GM18508 (cell line): ENCODE measurements around the gene PWP2.
"Not testable (repeated sequence)": the region's sequence is repeated elsewhere in the genome, so short reads cannot be mapped to it uniquely, and the experiment has no call there.

ENCODE experiments used
- ATAC-seq: cut with Tn5 transposase; IDR thresholded peaks from one replicate; pipeline ENCODE4 v1.9.1; 2021; ENCODE audit warnings: moderate number of reproducible peaks; ENCODE audit not compliant: insufficient read depth, unreplicated experiment

The PWP2 gene

GRCh38 chr21:44159349-44160297 is 52.4 kb downstream of the PWP2 start:
- not testable (repeated sequence) for ATAC-seq

- not testable (repeated sequence) for ATAC-seq
Measured at GRCh38 chr21:44160298-44160672, 53.1 kb downstream of the PWP2 start.

GRCh38 chr21:44160821-44161220 is 53.6 kb downstream of the PWP2 start:
- not testable (repeated sequence) for ATAC-seq

- not testable (repeated sequence) for ATAC-seq
Measured at GRCh38 chr21:44163167-44163653, 56.0 kb downstream of the PWP2 start.

- ATAC-seq: not testable (repeated sequence)
Measured at GRCh38 chr21:44165933-44166332, 58.7 kb downstream of the PWP2 start.

- not testable (repeated sequence) for ATAC-seq
Measured at GRCh38 chr21:44167527-44167926, 60.3 kb downstream of the PWP2 start.

- not testable (repeated sequence) for ATAC-seq
Measured at GRCh38 chr21:44170326-44170725, 63.1 kb downstream of the PWP2 start.

- ATAC-seq: not testable (repeated sequence)
Measured at GRCh38 chr21:44170863-44171262, 63.7 kb downstream of the PWP2 start.

GRCh38 chr21:44171962-44172572 is 64.9 kb downstream of the PWP2 start:
- not testable (repeated sequence) for ATAC-seq

- not testable (repeated sequence) for ATAC-seq
Measured at GRCh38 chr21:44172741-44173140, 65.5 kb downstream of the PWP2 start.

GRCh38 chr21:44175189-44175588 is 68.0 kb downstream of the PWP2 start:
- not testable (repeated sequence) for ATAC-seq

GRCh38 chr21:44176127-44176526 is 68.9 kb downstream of the PWP2 start:
- ATAC-seq: not testable (repeated sequence)
